IMR-90 (cell line): Measurements from ENCODE around the gene SIT1. TPM values are rescaled to one million over a fixed set of nuclear protein-coding genes. Genes with fewer than 3 reads are reported as not detected.
A peak's percentile ranks its signal among the peaks of the same experiment; 100 is the strongest.

Experiments used
- ATAC-seq: fragments of 200-7000 bp; cut with Tn5 transposase; 2 replicates; pipeline ENCODE4 v1.9.1; 2020; ENCODE audit warnings: low read depth, mild to moderate bottlenecking, moderate library complexity
- BruUV-seq: library from RNA; stranded (reverse); fragments of 400-500 nt; replicated peaks from 2 replicates; lab custom pipeline; 2021; lab: Mats Ljungman, UMichigan
- CTCF ChIA-PET: fragments of 300-600 bp; formaldehyde crosslinking; extraction: SDS; loops from one replicate; lab custom pipeline; 2021; ENCODE audit warnings: antibody characterized with exemption; lab: Yijun Ruan, JAX
- POLR2A ChIA-PET: fragments of 300-600 bp; sonication (Branson Sonifier 250); formaldehyde crosslinking; loops from one replicate; lab custom pipeline; 2022; ENCODE audit warnings: antibody characterized with exemption; ENCODE audit not compliant: unreplicated experiment; lab: Charles Lee
- DNase-seq: peaks from one replicate; pipeline ENCODE4 v3.0.0; 2013
- H2AFZ ChIP-seq: replicated peaks from 2 replicates; pipeline ENCODE3; 2013; ENCODE audit warnings: low read length, mild to moderate bottlenecking; ENCODE audit not compliant: poor library complexity
- H2AK5ac ChIP-seq: 2 replicates; pipeline ENCODE4 v1.6.1; 2013; ENCODE audit warnings: low read depth, low read length, inconsistent platforms
- H2AK9ac ChIP-seq: replicated peaks from 2 replicates; pipeline ENCODE3; 2013; ENCODE audit warnings: mild to moderate bottlenecking, low read depth, low read length, moderate library complexity; ENCODE audit not compliant: poor library complexity
- H2BK120ac ChIP-seq: 2 replicates; pipeline ENCODE4 v1.6.1; 2013; ENCODE audit warnings: low read depth, low read length, inconsistent platforms
- H2BK15ac ChIP-seq: 3 replicates; pipeline ENCODE4 v1.6.1; 2013; ENCODE audit warnings: low read depth, low read length, inconsistent platforms
- H2BK20ac ChIP-seq: 2 replicates; pipeline ENCODE4 v1.6.1; 2013; ENCODE audit warnings: low read depth, mild to moderate bottlenecking, inconsistent platforms, low read length, moderate library complexity
- H2BK5ac ChIP-seq: 2 replicates; pipeline ENCODE4 v1.6.1; 2013; ENCODE audit warnings: mild to moderate bottlenecking, low read depth, low read length, inconsistent platforms; ENCODE audit not compliant: poor library complexity, severe bottlenecking
- H3K14ac ChIP-seq: replicated peaks from 2 replicates; pipeline ENCODE4 v1.6.1; 2013; ENCODE audit warnings: low read depth, low read length, inconsistent platforms
- H3K18ac ChIP-seq: 2 replicates; pipeline ENCODE4 v1.6.1; 2013; ENCODE audit warnings: low read depth, low read length, control low read depth
- H3K23ac ChIP-seq: 2 replicates; pipeline ENCODE4 v1.6.1; 2013; ENCODE audit warnings: low read depth, low read length, inconsistent platforms
- H3K27ac ChIP-seq: 2 replicates; pipeline ENCODE4 v1.5.1; 2013; ENCODE audit warnings: mild to moderate bottlenecking, control low read depth, low read length; ENCODE audit not compliant: insufficient read depth
- H3K27me3 ChIP-seq: 2 replicates; pipeline ENCODE4 v1.6.1; 2013; ENCODE audit warnings: low read length; ENCODE audit not compliant: control insufficient read depth, insufficient read depth
- H3K36me3 ChIP-seq: 2 replicates; pipeline ENCODE4 v1.6.1; 2013; ENCODE audit warnings: low read length, mixed read lengths; ENCODE audit not compliant: control insufficient read depth, insufficient read depth
- H3K4ac ChIP-seq: 2 replicates; pipeline ENCODE4 v1.6.1; 2013; ENCODE audit warnings: low read depth, low read length, inconsistent platforms
- H3K4me1 ChIP-seq: 2 replicates; pipeline ENCODE4 v1.6.1; 2013; ENCODE audit warnings: low read length, mixed read lengths; ENCODE audit not compliant: control insufficient read depth, insufficient read depth
- H3K4me2 ChIP-seq: 2 replicates; pipeline ENCODE4 v1.6.1; 2013; ENCODE audit warnings: low read depth, mild to moderate bottlenecking, control low read depth, low read length, moderate library complexity
- H3K4me3 ChIP-seq: 2 replicates; pipeline ENCODE4 v1.5.1; 2013; ENCODE audit warnings: low read depth, mild to moderate bottlenecking, control low read depth, low read length, moderate library complexity; ENCODE audit not compliant: insufficient read depth
- H3K56ac ChIP-seq: 2 replicates; pipeline ENCODE4 v1.6.1; 2013; ENCODE audit warnings: low read length, inconsistent platforms; ENCODE audit not compliant: insufficient read depth; ENCODE audit errors: extremely low read depth
- H3K79me1 ChIP-seq, 2 experiments: 2 replicates each; pipeline ENCODE4 v1.6.1; 2013; ENCODE audit warnings: low read length in 2 of 2, inconsistent platforms in 1 of 2, low read depth in 1 of 2
- H3K9ac ChIP-seq: 2 replicates; pipeline ENCODE4 v1.6.1; 2013; ENCODE audit warnings: low read depth, low read length, control low read depth
- H3K9me1 ChIP-seq: 2 replicates; pipeline ENCODE4 v1.6.1; 2013; ENCODE audit warnings: low read length, inconsistent platforms; ENCODE audit not compliant: insufficient read depth
- H3K9me3 ChIP-seq: 2 replicates; pipeline ENCODE4 v1.6.1; 2013; ENCODE audit warnings: low read length; ENCODE audit not compliant: control insufficient read depth, insufficient read depth
- H4K20me1 ChIP-seq: 2 replicates; pipeline ENCODE4 v1.6.1; 2013; ENCODE audit warnings: low read length, inconsistent platforms; ENCODE audit not compliant: insufficient read depth
- H4K5ac ChIP-seq: 2 replicates; pipeline ENCODE4 v1.6.1; 2013; ENCODE audit warnings: mild to moderate bottlenecking, low read depth, low read length, control low read depth
- H4K8ac ChIP-seq, 2 experiments: 2 replicates each; pipeline ENCODE4 v1.6.1; 2013; ENCODE audit warnings: low read depth in 2 of 2, low read length in 2 of 2, control low read depth in 1 of 2, inconsistent platforms in 1 of 2
- H4K91ac ChIP-seq: 2 replicates; pipeline ENCODE4 v1.6.1; 2013; ENCODE audit warnings: low read depth, low read length, inconsistent platforms; ENCODE audit not compliant: insufficient read depth
- BHLHE40 ChIP-seq: fragments of 150-350 bp; IDR thresholded peaks from 2 replicates; pipeline ENCODE4 v1.6.1; 2016; ENCODE audit warnings: mild to moderate bottlenecking, low read depth, low read length
- CEBPB ChIP-seq: IDR thresholded peaks from 2 replicates; pipeline ENCODE4 v1.6.1; 2012; ENCODE audit warnings: low read depth, low read length, improper control_type of control experiment
- CHD1 ChIP-seq: IDR thresholded peaks from 2 replicates; pipeline ENCODE4 v1.6.1; 2012; ENCODE audit warnings: low read depth, low read length, improper control_type of control experiment
- CTCF ChIP-seq: conservative IDR thresholded peaks from 2 replicates; pipeline ENCODE4 v1.5.1; 2012; ENCODE audit warnings: mild to moderate bottlenecking, low read depth, low read length, improper control_type of control experiment
- ELK1 ChIP-seq: fragments of 150-350 bp; IDR thresholded peaks from 2 replicates; pipeline ENCODE4 v1.6.1; 2016; ENCODE audit warnings: low read depth, mild to moderate bottlenecking, low read length, moderate library complexity, borderline replicate concordance
- FOS ChIP-seq: fragments of 150-350 bp; IDR thresholded peaks from 2 replicates; pipeline ENCODE4 v1.6.1; 2016; ENCODE audit warnings: low read depth, low read length
- MAFK ChIP-seq: IDR thresholded peaks from 2 replicates; pipeline ENCODE4 v1.6.1; 2012; ENCODE audit warnings: low read depth, low read length, improper control_type of control experiment
- MAZ ChIP-seq: IDR thresholded peaks from 2 replicates; pipeline ENCODE4 v1.6.1; 2012; ENCODE audit warnings: low read depth, mild to moderate bottlenecking, low read length, improper control_type of control experiment, moderate library complexity, borderline replicate concordance
- MXI1 ChIP-seq: IDR thresholded peaks from 2 replicates; pipeline ENCODE4 v1.6.1; 2012; ENCODE audit warnings: low read depth, mild to moderate bottlenecking, low read length, moderate library complexity, borderline replicate concordance
- NFE2L2 ChIP-seq: fragments of 150-350 bp; IDR thresholded peaks from 2 replicates; pipeline ENCODE4 v1.6.1; 2016; ENCODE audit warnings: low read depth, mild to moderate bottlenecking, low read length
- POLR2A ChIP-seq: IDR thresholded peaks from 2 replicates; pipeline ENCODE4 v1.6.1; 2012; ENCODE audit warnings: mild to moderate bottlenecking, low read depth, low read length
- RAD21 ChIP-seq: IDR thresholded peaks from 2 replicates; pipeline ENCODE4 v1.6.1; 2012; ENCODE audit warnings: low read length, improper control_type of control experiment
- RCOR1 ChIP-seq: IDR thresholded peaks from 2 replicates; pipeline ENCODE4 v1.6.1; 2012; ENCODE audit warnings: mild to moderate bottlenecking, low read length, improper control_type of control experiment; ENCODE audit not compliant: insufficient replicate concordance
- RFX5 ChIP-seq: IDR thresholded peaks from 2 replicates; pipeline ENCODE4 v1.8.0; 2012; ENCODE audit warnings: low read depth, mild to moderate bottlenecking, low read length, moderate library complexity
- SMC3 ChIP-seq: fragments of 150-350 bp; IDR thresholded peaks from 2 replicates; pipeline ENCODE4 v1.6.1; 2016; ENCODE audit warnings: low read depth, mild to moderate bottlenecking, antibody characterized with exemption, low read length, moderate library complexity
- USF2 ChIP-seq: fragments of 150-350 bp; IDR thresholded peaks from 2 replicates; pipeline ENCODE4 v1.6.1; 2017; ENCODE audit warnings: mild to moderate bottlenecking, antibody characterized with exemption, low read length, low read depth
- WGBS, 2 experiments: methylation state at CpG; one replicate each; pipeline versions ENCODE4 v1.1.5 to v1.1.7; 2013; ENCODE audit warnings: missing lambda C conversion rate in 2 of 2; ENCODE audit not compliant: insufficient read length in 1 of 2; ENCODE audit errors: extremely low coverage in 2 of 2; 5-methylcytosine and 5-hydroxymethylcytosine counted together
- dilution Hi-C: fragments of 300-500 bp; cut with HindIII; formaldehyde crosslinking; loops from one replicate; pipeline ENCODE4 v1.14.3; 2018; ENCODE audit warnings: low sequenced_read_pairs; ENCODE audit not compliant: unreplicated experiment
- in situ Hi-C: fragments of 300-500 bp; cut with MboI; formaldehyde crosslinking; loops from 3 replicates; pipeline ENCODE4 v1.14.3; 2019; ENCODE audit warnings: low sequenced_read_pairs, inconsistent platforms, mixed read lengths
- intact Hi-C: fragments of 100-400 bp; cut with micrococcal nuclease; formaldehyde crosslinking; loops from 2 replicates; pipeline ENCODE4 v1.10.0; 2022
- polyA plus RNA-seq, 3 experiments: library from polyadenylated mRNA; depleted of rRNA; stranded (reverse); fragments of >200 nt; gene quantifications; 2 replicates each; pipeline ENCODE4 v1.2.3, GENCODE V29; 2012; ENCODE audit warnings: low replicate concordance in 1 of 3
- total RNA-seq: library from RNA; depleted of rRNA; stranded (reverse); fragments of >200 nt; gene quantifications from 2 replicates; pipeline ENCODE4 v1.2.3, GENCODE V29; 2012

Gene SIT1
- total and polyA plus RNA-seq, 2 of the 4 experiments (the other 2 are of a cell fraction) = not detected

GRCh38 chr9:35687306-35687705 lies 36.6 kb upstream of the SIT1 start:
- WGBS, 2 experiments = no CpG with 5 or more reads among the region's 2 CpGs
- H3K4ac ChIP-seq = peak overlapping the region; percentile 13; the same call in 1 of the 2 replicates
- no peaks in the 10 kb centered on the region for H3K27me3 ChIP-seq
- POLR2A ChIA-PET = interaction anchor here (0.5 to 3.8 kb wide), 5 partner anchors 9 to 198 kb away, joined by 5 to 14 read pairs (median 10); partner anchors contain the start of genes CCDC107, RMRP and RUSC2
- H3K9me3 ChIP-seq = no peaks in the 10 kb centered on the region
- H3K36me3 ChIP-seq = peaks cover 57% of the 10 kb centered on the region
- no peak overlapping the region for H2BK20ac ChIP-seq
- H3K79me1 ChIP-seq = peaks cover 13 to 84% of the 10 kb centered on the region in 2 experiments
- no peak overlapping the region for H2BK15ac ChIP-seq
- H3K4me1 ChIP-seq = peaks cover 45% of the 10 kb centered on the region
- peak overlapping the region; percentile 97 for H3K4me2 ChIP-seq
- peak overlapping the region; percentile 61; the same call in 1 of the 2 replicates for H3K56ac ChIP-seq
- no TSS peak for BruUV-seq
- H3K9ac ChIP-seq = peak overlapping the region; percentile 98
- no peak overlapping the region for H2AFZ ChIP-seq
- ATAC-seq (no peak), DNase-seq (no peak)
- peak overlapping the region; percentile 67 for H2AK9ac ChIP-seq
- no peak for TF ChIP-seq SMC3
- TF ChIP-seq USF2 = no peak
- TF ChIP-seq MAFK = no peak
- no peak for TF ChIP-seq NFE2L2
- TF ChIP-seq FOS = no peak
- no peak for TF ChIP-seq RAD21
- TF ChIP-seq RCOR1 = no peak
- no peak for TF ChIP-seq POLR2A
- no peak for TF ChIP-seq RFX5
- no peak for TF ChIP-seq MXI1
- no peak for TF ChIP-seq BHLHE40
- TF ChIP-seq CHD1 = no peak
- no peak for TF ChIP-seq ELK1
- TF ChIP-seq CEBPB = no peak
- no peak for TF ChIP-seq CTCF
- no peak for TF ChIP-seq MAZ
- H4K91ac ChIP-seq = no peak overlapping the region
- H4K8ac ChIP-seq = no peak overlapping the region
- H3K23ac ChIP-seq = peak overlapping the region; percentile 92
- peak overlapping the region; percentile 13; the same call in 1 of the 2 replicates for H2AK5ac ChIP-seq
- peak overlapping the region; percentile 83 for H3K4me3 ChIP-seq
- CTCF ChIA-PET = no interaction called here
- intact Hi-C loops = loop anchor here (10.0 kb wide), 1 partner anchor 83 kb away; the partner anchor contains the start of gene TESK1
- peak overlapping the region; percentile 90 for H3K27ac ChIP-seq
- dilution Hi-C loops = no loop called here
- no peak overlapping the region for H2BK120ac ChIP-seq
- H4K20me1 ChIP-seq = peaks cover 74% of the 10 kb centered on the region
- H3K9me1 ChIP-seq = peaks cover 33% of the 10 kb centered on the region
- peak overlapping the region; percentile 98 for H2BK5ac ChIP-seq
- no peak overlapping the region for H3K18ac ChIP-seq
- peak overlapping the region; percentile 100 for H3K14ac ChIP-seq
- in situ Hi-C loops = no loop called here
- H4K5ac ChIP-seq = no peak overlapping the region
